HCT116 (cell line): ENCODE results near the gene DNM3.

Experiments
- EZH2 ChIP-seq: fragments of 200-600 bp; sonication (generic); IDR thresholded peaks from 2 replicates; pipeline ENCODE4 v1.6.1; 2017; ENCODE audit warnings: antibody characterized with exemption, mixed run types
- ZBTB33 ChIP-seq: IDR thresholded peaks from 2 replicates; pipeline ENCODE4 v1.6.1; 2011; ENCODE audit warnings: mild to moderate bottlenecking, low read length, moderate library complexity; ENCODE audit not compliant: insufficient replicate concordance; ENCODE audit errors: extremely low read depth

- TF ChIP-seq ZBTB33 (no peak), EZH2 (no peak)
Observed at GRCh38 chr1:172176206-172176605, 334.9 kb downstream of the DNM3 start.
